ENCODE data around the gene THAP5.

GRCh38 chr7:108525985-108526767, 43.3 kb downstream of the THAP5 start, which contains the start of gene PNPLA8:
- TF ChIP-seq CTCF (IDR thresholded peaks at IDR 0.05) (no peak; the same call in 1 of the 2 replicates), ZFX (IDR thresholded peaks at IDR 0.05; ENCODE audit: borderline replicate concordance) (no peak)
